IMR-90 (cell line): ENCODE measurements around the gene BIK. TPM values are rescaled to one million over a fixed set of nuclear protein-coding genes. Genes with fewer than 3 reads are reported as not detected.
A peak's percentile ranks its signal among the peaks of the same experiment; 100 is the strongest.

Experiments
- ATAC-seq: fragments of 200-7000 bp; cut with Tn5 transposase; 2 replicates; pipeline ENCODE4 v1.9.1; 2020; ENCODE audit warnings: low read depth, mild to moderate bottlenecking, moderate library complexity
- BruUV-seq: library from RNA; stranded (reverse); fragments of 400-500 nt; replicated peaks from 2 replicates; lab custom pipeline; 2021; lab: Mats Ljungman, UMichigan
- CTCF ChIA-PET: fragments of 300-600 bp; formaldehyde crosslinking; extraction: SDS; loops from one replicate; lab custom pipeline; 2021; ENCODE audit warnings: antibody characterized with exemption; lab: Yijun Ruan, JAX
- POLR2A ChIA-PET: fragments of 300-600 bp; sonication (Branson Sonifier 250); formaldehyde crosslinking; loops from one replicate; lab custom pipeline; 2022; ENCODE audit warnings: antibody characterized with exemption; ENCODE audit not compliant: unreplicated experiment; lab: Charles Lee
- DNase-seq: peaks from one replicate; pipeline ENCODE4 v3.0.0; 2013
- H2AFZ ChIP-seq: replicated peaks from 2 replicates; pipeline ENCODE3; 2013; ENCODE audit warnings: low read length, mild to moderate bottlenecking; ENCODE audit not compliant: poor library complexity
- H2AK5ac ChIP-seq: 2 replicates; pipeline ENCODE4 v1.6.1; 2013; ENCODE audit warnings: low read depth, low read length, inconsistent platforms
- H2AK9ac ChIP-seq: replicated peaks from 2 replicates; pipeline ENCODE3; 2013; ENCODE audit warnings: mild to moderate bottlenecking, low read depth, low read length, moderate library complexity; ENCODE audit not compliant: poor library complexity
- H2BK120ac ChIP-seq: 2 replicates; pipeline ENCODE4 v1.6.1; 2013; ENCODE audit warnings: low read depth, low read length, inconsistent platforms
- H2BK15ac ChIP-seq: 3 replicates; pipeline ENCODE4 v1.6.1; 2013; ENCODE audit warnings: low read depth, low read length, inconsistent platforms
- H2BK20ac ChIP-seq: 2 replicates; pipeline ENCODE4 v1.6.1; 2013; ENCODE audit warnings: low read depth, mild to moderate bottlenecking, inconsistent platforms, low read length, moderate library complexity
- H2BK5ac ChIP-seq: 2 replicates; pipeline ENCODE4 v1.6.1; 2013; ENCODE audit warnings: mild to moderate bottlenecking, low read depth, low read length, inconsistent platforms; ENCODE audit not compliant: poor library complexity, severe bottlenecking
- H3K14ac ChIP-seq: replicated peaks from 2 replicates; pipeline ENCODE4 v1.6.1; 2013; ENCODE audit warnings: low read depth, low read length, inconsistent platforms
- H3K18ac ChIP-seq: 2 replicates; pipeline ENCODE4 v1.6.1; 2013; ENCODE audit warnings: low read depth, low read length, control low read depth
- H3K23ac ChIP-seq: 2 replicates; pipeline ENCODE4 v1.6.1; 2013; ENCODE audit warnings: low read depth, low read length, inconsistent platforms
- H3K27ac ChIP-seq: 2 replicates; pipeline ENCODE4 v1.5.1; 2013; ENCODE audit warnings: mild to moderate bottlenecking, control low read depth, low read length; ENCODE audit not compliant: insufficient read depth
- H3K27me3 ChIP-seq: 2 replicates; pipeline ENCODE4 v1.6.1; 2013; ENCODE audit warnings: low read length; ENCODE audit not compliant: control insufficient read depth, insufficient read depth
- H3K36me3 ChIP-seq: 2 replicates; pipeline ENCODE4 v1.6.1; 2013; ENCODE audit warnings: low read length, mixed read lengths; ENCODE audit not compliant: control insufficient read depth, insufficient read depth
- H3K4ac ChIP-seq: 2 replicates; pipeline ENCODE4 v1.6.1; 2013; ENCODE audit warnings: low read depth, low read length, inconsistent platforms
- H3K4me1 ChIP-seq: 2 replicates; pipeline ENCODE4 v1.6.1; 2013; ENCODE audit warnings: low read length, mixed read lengths; ENCODE audit not compliant: control insufficient read depth, insufficient read depth
- H3K4me2 ChIP-seq: 2 replicates; pipeline ENCODE4 v1.6.1; 2013; ENCODE audit warnings: low read depth, mild to moderate bottlenecking, control low read depth, low read length, moderate library complexity
- H3K4me3 ChIP-seq: 2 replicates; pipeline ENCODE4 v1.5.1; 2013; ENCODE audit warnings: low read depth, mild to moderate bottlenecking, control low read depth, low read length, moderate library complexity; ENCODE audit not compliant: insufficient read depth
- H3K56ac ChIP-seq: 2 replicates; pipeline ENCODE4 v1.6.1; 2013; ENCODE audit warnings: low read length, inconsistent platforms; ENCODE audit not compliant: insufficient read depth; ENCODE audit errors: extremely low read depth
- H3K79me1 ChIP-seq, 2 experiments: 2 replicates each; pipeline ENCODE4 v1.6.1; 2013; ENCODE audit warnings: low read length in 2 of 2, inconsistent platforms in 1 of 2, low read depth in 1 of 2
- H3K9ac ChIP-seq: 2 replicates; pipeline ENCODE4 v1.6.1; 2013; ENCODE audit warnings: low read depth, low read length, control low read depth
- H3K9me1 ChIP-seq: 2 replicates; pipeline ENCODE4 v1.6.1; 2013; ENCODE audit warnings: low read length, inconsistent platforms; ENCODE audit not compliant: insufficient read depth
- H3K9me3 ChIP-seq: 2 replicates; pipeline ENCODE4 v1.6.1; 2013; ENCODE audit warnings: low read length; ENCODE audit not compliant: control insufficient read depth, insufficient read depth
- H4K20me1 ChIP-seq: 2 replicates; pipeline ENCODE4 v1.6.1; 2013; ENCODE audit warnings: low read length, inconsistent platforms; ENCODE audit not compliant: insufficient read depth
- H4K5ac ChIP-seq: 2 replicates; pipeline ENCODE4 v1.6.1; 2013; ENCODE audit warnings: mild to moderate bottlenecking, low read depth, low read length, control low read depth
- H4K8ac ChIP-seq, 2 experiments: 2 replicates each; pipeline ENCODE4 v1.6.1; 2013; ENCODE audit warnings: low read depth in 2 of 2, low read length in 2 of 2, control low read depth in 1 of 2, inconsistent platforms in 1 of 2
- H4K91ac ChIP-seq: 2 replicates; pipeline ENCODE4 v1.6.1; 2013; ENCODE audit warnings: low read depth, low read length, inconsistent platforms; ENCODE audit not compliant: insufficient read depth
- CHD1 ChIP-seq: IDR thresholded peaks from 2 replicates; pipeline ENCODE4 v1.6.1; 2012; ENCODE audit warnings: low read depth, low read length, improper control_type of control experiment
- MAZ ChIP-seq: IDR thresholded peaks from 2 replicates; pipeline ENCODE4 v1.6.1; 2012; ENCODE audit warnings: low read depth, mild to moderate bottlenecking, low read length, improper control_type of control experiment, moderate library complexity, borderline replicate concordance
- RAD21 ChIP-seq: IDR thresholded peaks from 2 replicates; pipeline ENCODE4 v1.6.1; 2012; ENCODE audit warnings: low read length, improper control_type of control experiment
- WGBS, 2 experiments: methylation state at CpG; one replicate each; pipeline versions ENCODE4 v1.1.5 to v1.1.7; 2013; ENCODE audit warnings: missing lambda C conversion rate in 2 of 2; ENCODE audit not compliant: insufficient read length in 1 of 2; ENCODE audit errors: extremely low coverage in 2 of 2; 5-methylcytosine and 5-hydroxymethylcytosine counted together
- dilution Hi-C: fragments of 300-500 bp; cut with HindIII; formaldehyde crosslinking; loops from one replicate; pipeline ENCODE4 v1.14.3; 2018; ENCODE audit warnings: low sequenced_read_pairs; ENCODE audit not compliant: unreplicated experiment
- in situ Hi-C: fragments of 300-500 bp; cut with MboI; formaldehyde crosslinking; loops from 3 replicates; pipeline ENCODE4 v1.14.3; 2019; ENCODE audit warnings: low sequenced_read_pairs, inconsistent platforms, mixed read lengths
- intact Hi-C: fragments of 100-400 bp; cut with micrococcal nuclease; formaldehyde crosslinking; loops from 2 replicates; pipeline ENCODE4 v1.10.0; 2022
- polyA plus RNA-seq, 3 experiments: library from polyadenylated mRNA; depleted of rRNA; stranded (reverse); fragments of >200 nt; gene quantifications; 2 replicates each; pipeline ENCODE4 v1.2.3, GENCODE V29; 2012; ENCODE audit warnings: low replicate concordance in 1 of 3
- total RNA-seq: library from RNA; depleted of rRNA; stranded (reverse); fragments of >200 nt; gene quantifications from 2 replicates; pipeline ENCODE4 v1.2.3, GENCODE V29; 2012
- TF ChIP-seq, protein P1 (sequence below): fragments of 150-350 bp; IDR thresholded peaks from 2 replicates; pipeline ENCODE4 v1.6.1; 2016; ENCODE audit warnings: low read depth, mild to moderate bottlenecking, low read length, moderate library complexity, borderline replicate concordance
- TF ChIP-seq, protein P2 (sequence below): conservative IDR thresholded peaks from 2 replicates; pipeline ENCODE4 v1.5.1; 2012; ENCODE audit warnings: mild to moderate bottlenecking, low read depth, low read length, improper control_type of control experiment

Gene BIK
- total and polyA plus RNA-seq, 2 of the 4 experiments (the other 2 are of a cell fraction) = 0.18 TPM; not detected in 1

DNA sequence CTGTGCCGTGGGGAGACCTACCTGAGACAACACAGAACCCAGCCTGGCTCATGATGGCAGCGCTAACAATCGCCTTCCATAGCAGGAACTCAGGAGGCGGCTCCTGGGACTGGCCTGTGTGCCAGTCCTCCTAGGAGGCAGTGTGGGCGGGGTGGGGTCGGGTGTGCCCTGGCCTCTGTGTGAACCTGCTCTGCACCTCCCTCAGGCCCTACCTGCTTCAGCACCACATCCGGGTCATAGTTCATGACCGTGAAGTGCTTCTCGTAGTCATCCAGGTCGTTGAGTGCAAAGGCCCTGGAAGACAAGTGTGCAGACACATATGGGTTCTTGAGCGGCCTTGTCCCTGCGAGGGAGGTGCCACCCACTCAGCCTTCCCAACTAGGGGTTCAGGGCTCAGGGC lies 61.1 kb downstream of the BIK start:
- 94% methylated on average over 9 of the region's 12 CpGs; no CpG with 5 or more reads in 1 of the 2 experiments for WGBS, 2 experiments
- no peak for TF ChIP-seq RAD21
- TF ChIP-seq, protein P1, sequence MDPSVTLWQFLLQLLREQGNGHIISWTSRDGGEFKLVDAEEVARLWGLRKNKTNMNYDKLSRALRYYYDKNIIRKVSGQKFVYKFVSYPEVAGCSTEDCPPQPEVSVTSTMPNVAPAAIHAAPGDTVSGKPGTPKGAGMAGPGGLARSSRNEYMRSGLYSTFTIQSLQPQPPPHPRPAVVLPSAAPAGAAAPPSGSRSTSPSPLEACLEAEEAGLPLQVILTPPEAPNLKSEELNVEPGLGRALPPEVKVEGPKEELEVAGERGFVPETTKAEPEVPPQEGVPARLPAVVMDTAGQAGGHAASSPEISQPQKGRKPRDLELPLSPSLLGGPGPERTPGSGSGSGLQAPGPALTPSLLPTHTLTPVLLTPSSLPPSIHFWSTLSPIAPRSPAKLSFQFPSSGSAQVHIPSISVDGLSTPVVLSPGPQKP = no peak
- TF ChIP-seq, protein P2, sequence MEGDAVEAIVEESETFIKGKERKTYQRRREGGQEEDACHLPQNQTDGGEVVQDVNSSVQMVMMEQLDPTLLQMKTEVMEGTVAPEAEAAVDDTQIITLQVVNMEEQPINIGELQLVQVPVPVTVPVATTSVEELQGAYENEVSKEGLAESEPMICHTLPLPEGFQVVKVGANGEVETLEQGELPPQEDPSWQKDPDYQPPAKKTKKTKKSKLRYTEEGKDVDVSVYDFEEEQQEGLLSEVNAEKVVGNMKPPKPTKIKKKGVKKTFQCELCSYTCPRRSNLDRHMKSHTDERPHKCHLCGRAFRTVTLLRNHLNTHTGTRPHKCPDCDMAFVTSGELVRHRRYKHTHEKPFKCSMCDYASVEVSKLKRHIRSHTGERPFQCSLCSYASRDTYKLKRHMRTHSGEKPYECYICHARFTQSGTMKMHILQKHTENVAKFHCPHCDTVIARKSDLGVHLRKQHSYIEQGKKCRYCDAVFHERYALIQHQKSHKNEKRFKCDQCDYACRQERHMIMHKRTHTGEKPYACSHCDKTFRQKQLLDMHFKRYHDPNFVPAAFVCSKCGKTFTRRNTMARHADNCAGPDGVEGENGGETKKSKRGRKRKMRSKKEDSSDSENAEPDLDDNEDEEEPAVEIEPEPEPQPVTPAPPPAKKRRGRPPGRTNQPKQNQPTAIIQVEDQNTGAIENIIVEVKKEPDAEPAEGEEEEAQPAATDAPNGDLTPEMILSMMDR = no peak
- TF ChIP-seq MAZ = no peak
- no peak for TF ChIP-seq CHD1
- Histone ChIP-seq H3K4me1 (no peaks in the 10 kb centered on the region), H3K56ac (no peak overlapping the region), H3K9ac (no peak overlapping the region), H3K4me2 (no peak overlapping the region), H2AK9ac (peak overlapping the region; percentile 55), H3K27ac (no peak overlapping the region), H2BK120ac (no peak overlapping the region), H2AK5ac (no peak overlapping the region), H3K36me3 (peaks cover 48% of the 10 kb centered on the region), H2AFZ (no peak overlapping the region), H4K20me1 (no peaks in the 10 kb centered on the region; the same call in 1 of the 2 replicates), H4K91ac (no peak overlapping the region), H4K8ac (no peak overlapping the region), H3K4ac (no peak overlapping the region), H4K5ac (no peak overlapping the region), H3K9me1 (no peaks in the 10 kb centered on the region; the same call in 1 of the 2 replicates), H2BK15ac (no peak overlapping the region), H3K79me1 (no peaks in the 10 kb centered on the region), H3K23ac (no peak overlapping the region), H3K4me3 (no peak overlapping the region), H2BK5ac (no peak overlapping the region), H3K27me3 (no peaks in the 10 kb centered on the region), H3K14ac (no peak overlapping the region), H3K18ac (no peak overlapping the region), H2BK20ac (no peak overlapping the region), H3K9me3 (no peaks in the 10 kb centered on the region)
- ChIA-PET CTCF (no interaction called here), POLR2A (no interaction called here)
- no TSS peak for BruUV-seq
- in situ Hi-C loops = no loop called here
- DNase-seq (no peak), ATAC-seq (no peak)
- dilution Hi-C loops = no loop called here
- intact Hi-C loops = no loop called here
